GM13977 (cell line): ENCODE data around the gene COL27A1.

Source experiments
- DNase-seq: peaks from one replicate; pipeline ENCODE4 v3.0.0; 2012; ENCODE audit warnings: low spot score
- CTCF ChIP-seq: IDR thresholded peaks from 2 replicates; pipeline ENCODE4 v1.5.1; 2012; ENCODE audit warnings: mild to moderate bottlenecking, control low read depth; ENCODE audit not compliant: insufficient read depth; ENCODE audit errors: extremely low read depth, missing control alignments
- in situ Hi-C: fragments of 300-500 bp; cut with MboI; formaldehyde crosslinking; loops from one replicate; pipeline ENCODE4 v1.12.0; 2022; ENCODE audit warnings: low sequenced_read_pairs, low pct_unique_long_range_greater_than_20kb, mixed read lengths, inconsistent platforms; ENCODE audit not compliant: unreplicated experiment

Gene COL27A1

GRCh38 chr9:114112778-114113584 is 42.4 kb upstream of the COL27A1 start:
- in situ Hi-C loops, result loop anchor here (25.0 kb wide), 1 partner anchor 174 kb away; no protein-coding TSS in a partner anchor
- no peak for TF ChIP-seq CTCF

GRCh38 chr9:114114364-114114763 is 41.0 kb upstream of the COL27A1 start:
- no peak for TF ChIP-seq CTCF
- DNase-seq, result no peak
- in situ Hi-C loops, result loop anchor here (25.0 kb wide), 1 partner anchor 173 kb away; no protein-coding TSS in a partner anchor

More at GRCh38 chr9:114112778-114113584, 42.4 kb upstream of the COL27A1 start:
- no peak for DNase-seq

GRCh38 chr9:114115654-114116125 is 39.6 kb upstream of the COL27A1 start:
- no peak for TF ChIP-seq CTCF
- in situ Hi-C loops, result loop anchor here (25.0 kb wide), 1 partner anchor 172 kb away; no protein-coding TSS in a partner anchor
- no peak for DNase-seq

- in situ Hi-C loops, result loop anchor here (25.0 kb wide), 1 partner anchor 171 kb away; no protein-coding TSS in a partner anchor
- no peak for DNase-seq
- no peak for TF ChIP-seq CTCF
These were observed 39.1 kb upstream of the COL27A1 start for GRCh38 chr9:114116126-114116747.

- no peak for TF ChIP-seq CTCF
- in situ Hi-C loops, result loop anchor here (25.0 kb wide), 1 partner anchor 170 kb away; no protein-coding TSS in a partner anchor
These were observed 37.7 kb upstream of the COL27A1 start for GRCh38 chr9:114117614-114117995.

GRCh38 chr9:114117996-114118830 is 37.1 kb upstream of the COL27A1 start:
- no peak for DNase-seq
- no peak for TF ChIP-seq CTCF
- in situ Hi-C loops, result loop anchor here (25.0 kb wide), 1 partner anchor 169 kb away; no protein-coding TSS in a partner anchor

More at GRCh38 chr9:114117614-114117995, 37.7 kb upstream of the COL27A1 start:
- DNase-seq, result no peak
